ENCODE data around the gene CUL3.

- TF ChIP-seq IRF4 (IDR thresholded peaks at IDR 0.05; ENCODE audit: low read depth, low read length) (no peak), POLR2A (IDR thresholded peaks at IDR 0.05; ENCODE audit: low read depth, low read length) (no peak), CTCF (IDR thresholded peaks at IDR 0.05 in 2 of 3, conservative IDR thresholded peaks at IDR 0.05 in 1 of 3; ENCODE audit: control insufficient read depth in 2 of 3, extremely low read depth in 1 of 3, insufficient read depth in 1 of 3, low read depth in 3 of 3, low read length in 3 of 3) (no peak), POLR2AphosphoS5 (IDR thresholded peaks at IDR 0.05; ENCODE audit: low read length) (no peak), HCFC1 (IDR thresholded peaks at IDR 0.05; ENCODE audit: low read length) (no peak), ZNF274 (IDR thresholded peaks at IDR 0.05; ENCODE audit: insufficient read depth, insufficient read length) (no peak)
These were observed 33.5 kb downstream of the CUL3 start for GRCh38 chr2:224551693-224552092.

Measured in GM12878 (cell line).